Measurements from ENCODE around the gene HMGB3.
"Not testable (repeated sequence)": the region's sequence is repeated elsewhere in the genome, so short reads cannot be mapped to it uniquely, and the experiment has no call there.

The HMGB3 gene

DNA sequence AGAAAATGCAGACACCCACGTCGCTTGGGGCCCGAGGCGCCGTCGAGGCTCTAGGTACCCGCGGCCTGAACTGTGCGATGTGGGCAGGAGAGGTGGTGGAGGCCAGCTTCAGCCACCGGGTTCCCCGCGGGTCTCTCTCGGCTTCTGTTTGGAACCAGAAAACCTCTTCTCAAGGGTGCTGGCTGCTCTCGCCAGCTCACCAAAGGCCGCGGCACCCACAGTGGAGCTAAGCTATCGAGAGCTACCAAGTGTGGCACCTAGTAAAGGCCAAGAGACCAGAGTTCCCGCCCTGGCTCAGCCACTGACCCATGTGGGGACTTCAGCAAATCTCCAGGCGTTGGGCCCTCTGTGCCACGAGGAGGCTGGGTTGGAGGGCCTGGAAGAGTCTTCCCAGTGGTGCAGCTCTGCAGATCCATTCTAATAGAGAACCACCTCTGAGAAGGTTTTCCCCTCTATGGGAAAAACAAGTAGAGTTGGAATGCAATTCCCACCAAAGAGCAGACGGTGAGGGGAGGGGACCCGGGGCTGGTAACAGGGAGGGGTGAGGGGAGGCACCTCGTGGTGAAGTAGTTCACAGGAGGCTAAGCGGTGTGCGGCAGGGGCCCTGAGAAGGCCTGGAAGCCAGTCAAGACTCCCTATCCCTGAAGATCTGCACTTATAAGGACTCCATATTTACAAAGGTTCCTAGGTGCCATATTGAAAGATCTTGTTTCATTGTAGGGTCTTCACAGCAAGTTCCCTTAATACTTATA is 5.5 kb upstream of the HMGB3 start:
- DNase-seq (ENCODE audit: low spot score) = no peak

DNA sequence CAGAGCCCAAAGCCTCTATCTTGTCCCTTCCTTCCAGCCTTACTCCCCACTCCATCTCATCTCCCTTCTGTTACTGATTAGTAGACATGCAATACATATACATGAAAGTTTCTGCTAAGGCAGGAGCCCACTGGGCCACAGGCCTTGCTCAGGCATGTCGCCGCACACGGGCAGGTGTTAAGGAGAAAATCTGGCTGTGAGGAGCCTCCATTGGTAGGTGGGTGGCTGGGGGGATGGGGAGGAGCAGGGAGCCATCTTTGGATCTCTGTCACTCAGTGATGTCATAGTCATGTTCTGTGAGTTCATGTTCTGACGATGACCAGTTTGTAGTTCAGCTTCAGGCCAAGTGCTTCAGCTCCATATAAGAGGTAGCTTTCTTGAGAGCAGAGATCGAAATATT is 2.9 kb upstream of the HMGB3 start:
- DNase-seq (ENCODE audit: low spot score) = no peak

DNA sequence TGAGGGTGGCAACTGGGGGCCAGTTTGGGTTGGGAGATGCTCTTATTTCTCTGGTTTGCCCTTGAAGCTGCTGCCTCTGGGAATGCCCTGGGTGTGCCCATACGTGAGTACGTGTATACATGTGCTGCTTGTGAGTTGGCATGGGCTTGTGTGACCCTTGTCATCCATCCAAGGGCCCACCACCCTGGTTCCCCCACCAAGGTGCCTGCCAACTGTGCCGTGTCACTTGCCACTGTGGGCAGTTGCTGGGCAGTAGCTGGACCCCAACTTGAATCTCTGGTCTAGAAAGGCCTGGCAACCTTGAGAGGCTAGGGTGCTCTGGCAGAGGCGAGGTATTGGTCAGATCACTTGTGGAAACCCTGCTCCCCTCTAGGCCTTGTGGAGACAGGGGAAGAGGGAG is 2.4 kb upstream of the HMGB3 start:
- no peak for DNase-seq (ENCODE audit: low spot score)

GRCh38 chrX:150982235-150982787 is 824 bp upstream of the HMGB3 start:
- DNase-seq (ENCODE audit: low spot score) = no peak

GRCh38 chrX:150983521-150984168 is 510 bp downstream of the HMGB3 start:
- no peak for DNase-seq (ENCODE audit: low spot score)

- no peak for DNase-seq (ENCODE audit: low spot score)
Observed at GRCh38 chrX:150984169-150984824, 1.2 kb downstream of the HMGB3 start.

DNA sequence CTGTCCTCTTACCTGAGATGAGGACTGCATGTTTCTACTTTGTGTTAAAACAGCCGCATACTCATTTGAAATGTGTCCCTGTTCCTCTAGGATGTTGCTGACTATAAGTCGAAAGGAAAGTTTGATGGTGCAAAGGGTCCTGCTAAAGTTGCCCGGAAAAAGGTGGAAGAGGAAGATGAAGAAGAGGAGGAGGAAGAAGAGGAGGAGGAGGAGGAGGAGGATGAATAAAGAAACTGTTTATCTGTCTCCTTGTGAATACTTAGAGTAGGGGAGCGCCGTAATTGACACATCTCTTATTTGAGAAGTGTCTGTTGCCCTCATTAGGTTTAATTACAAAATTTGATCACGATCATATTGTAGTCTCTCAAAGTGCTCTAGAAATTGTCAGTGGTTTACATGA is 4.6 kb downstream of the HMGB3 start:
- DNase-seq (ENCODE audit: low spot score) = not testable (repeated sequence)

DNA sequence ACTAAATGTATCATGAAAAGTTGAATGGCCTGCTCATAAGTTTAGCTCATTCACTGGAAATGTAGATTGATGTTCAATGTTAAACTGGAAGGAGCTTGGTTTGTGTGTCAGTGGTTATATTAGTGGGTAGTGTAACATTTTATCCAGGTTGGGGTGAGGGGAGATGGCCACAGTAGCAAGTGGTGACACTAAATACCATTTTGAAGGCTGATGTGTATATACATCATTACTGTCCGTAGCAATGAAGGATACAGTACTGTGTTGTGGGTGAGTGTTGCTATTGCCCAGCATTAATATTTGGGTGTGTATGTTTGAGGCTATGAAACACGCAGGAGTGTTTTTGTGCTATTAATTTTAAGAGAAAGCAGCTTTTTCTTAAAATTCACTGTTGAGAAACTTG is 6.3 kb downstream of the HMGB3 start:
- no peak for DNase-seq (ENCODE audit: low spot score)

GRCh38 chrX:150990910-150991309 is 7.8 kb downstream of the HMGB3 start:
- no peak for DNase-seq (ENCODE audit: low spot score)

- DNase-seq (ENCODE audit: low spot score) = no peak
Observed at GRCh38 chrX:151000861-151001331, 17.8 kb downstream of the HMGB3 start.

DNA sequence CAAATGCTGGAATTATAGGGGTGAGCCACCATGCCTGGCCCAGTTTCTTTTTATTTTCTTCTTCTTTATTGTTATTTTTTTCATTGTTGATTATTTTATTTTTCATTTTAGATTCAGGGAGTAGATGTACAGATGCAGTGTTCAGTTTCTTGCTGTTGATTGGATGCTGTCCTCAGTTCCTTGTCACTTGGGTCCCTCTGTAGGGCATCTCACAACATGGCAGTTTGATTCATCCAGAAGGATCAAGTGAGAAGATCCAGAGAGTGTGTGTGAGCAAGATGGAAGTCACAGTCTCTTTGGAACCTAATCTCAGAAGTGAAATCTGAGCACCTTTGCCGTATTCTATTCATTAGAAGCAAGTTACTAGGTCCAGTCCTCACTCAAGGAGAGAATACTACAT is 20.9 kb downstream of the HMGB3 start:
- DNase-seq (ENCODE audit: low spot score) = no peak

DNA sequence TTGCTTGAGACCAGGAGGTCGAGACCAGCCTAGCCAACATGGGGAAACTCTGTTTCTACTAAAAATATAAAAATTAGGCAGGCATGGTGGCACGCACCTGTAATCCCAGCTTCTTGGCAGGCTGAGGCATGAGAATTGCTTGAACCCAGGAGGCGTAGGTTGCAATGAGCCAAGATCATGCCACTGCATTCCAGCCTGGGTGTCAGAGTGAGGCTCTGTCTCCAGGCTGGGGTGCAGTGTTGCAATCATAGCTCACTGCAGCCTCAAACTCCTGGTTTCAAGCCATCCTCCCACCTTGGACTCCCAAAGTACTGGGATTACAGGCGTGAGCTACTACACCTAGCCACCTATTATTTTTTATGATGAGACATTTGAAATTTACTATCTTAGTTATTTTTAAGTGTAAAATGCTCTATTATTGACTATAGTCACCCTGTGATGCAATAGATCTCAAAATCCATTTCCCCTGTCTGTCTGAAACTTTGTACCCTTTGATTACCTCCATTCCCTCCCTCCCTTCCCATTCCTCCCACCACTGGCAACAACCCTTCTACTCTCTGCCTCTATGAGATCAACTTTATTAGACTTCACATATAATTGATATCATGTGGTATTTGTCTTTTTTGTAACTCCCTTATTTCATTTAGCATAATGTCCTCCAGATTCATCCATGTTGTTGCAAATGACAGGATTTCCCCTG is 23.4 kb downstream of the HMGB3 start:
- DNase-seq (ENCODE audit: low spot score) = no peak

DNA sequence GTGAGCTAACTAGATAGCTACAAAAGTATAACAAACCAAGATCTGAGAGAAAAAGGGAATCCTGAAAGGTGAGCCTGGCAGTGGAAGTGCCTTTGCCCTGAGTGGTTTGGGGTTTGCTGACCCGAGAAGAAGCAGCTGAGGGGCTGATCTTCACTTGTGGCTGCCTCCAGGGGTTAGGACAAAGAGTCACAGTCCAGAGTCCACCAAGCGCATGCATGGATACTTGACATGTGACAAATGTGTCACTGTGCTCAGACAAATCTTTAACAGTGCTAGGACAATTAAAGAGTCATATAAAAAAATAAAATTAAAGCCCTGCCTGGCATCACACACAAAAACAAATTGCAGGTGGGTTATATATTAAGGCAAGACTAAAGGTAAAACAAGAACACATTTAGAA is 26.4 kb downstream of the HMGB3 start:
- no peak for DNase-seq (ENCODE audit: low spot score)

DNA sequence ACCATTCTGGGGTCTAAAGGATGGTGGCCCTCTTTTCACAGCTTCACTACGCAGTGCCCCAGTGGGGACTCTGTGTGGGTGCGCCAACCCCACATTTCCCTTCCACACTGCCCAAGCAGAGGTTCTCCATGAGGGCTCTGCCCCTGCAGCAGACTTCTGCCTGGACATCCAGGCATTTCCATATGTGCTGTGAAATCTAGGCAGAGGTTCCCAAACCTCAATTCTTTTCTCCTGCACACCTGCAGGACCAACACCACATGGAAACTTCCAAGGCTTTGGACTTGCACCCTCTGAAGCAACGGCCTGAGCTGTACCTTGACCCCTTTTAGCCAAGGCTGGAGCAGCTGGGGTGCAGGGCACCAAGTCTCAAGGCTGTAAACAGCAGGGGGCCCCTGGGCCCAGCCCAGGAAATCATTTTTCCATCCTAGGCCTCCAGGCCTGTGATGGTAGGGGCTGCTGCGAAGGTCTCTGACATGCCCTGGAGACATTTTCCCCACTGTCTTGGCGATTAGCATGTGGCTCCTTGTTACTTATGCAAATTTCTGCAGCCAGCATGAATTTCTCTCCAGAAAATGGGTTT is 30.1 kb downstream of the HMGB3 start:
- no peak for DNase-seq (ENCODE audit: low spot score)

- no peak for DNase-seq (ENCODE audit: low spot score)
Observed at GRCh38 chrX:151015684-151016083, 32.5 kb downstream of the HMGB3 start.

DNA sequence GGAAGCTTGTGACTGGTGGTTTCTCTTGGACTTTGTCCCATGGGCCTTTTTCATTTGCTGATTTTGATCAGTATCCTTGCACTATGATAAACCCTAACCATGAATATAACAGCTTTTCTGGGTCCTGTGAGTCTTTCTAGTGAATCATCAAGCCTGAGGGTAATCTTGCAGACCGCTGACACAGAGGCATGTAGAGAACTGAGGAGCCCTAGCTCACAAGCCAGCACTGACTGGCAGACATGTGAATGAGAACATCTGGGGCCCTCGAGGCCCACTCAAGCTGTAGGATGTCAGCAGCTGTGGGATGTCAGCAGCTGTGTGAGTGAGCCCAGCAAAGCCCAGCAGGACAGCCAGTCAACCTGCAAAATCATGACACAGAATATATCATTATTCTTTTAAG is 36.7 kb downstream of the HMGB3 start:
- no peak for DNase-seq (ENCODE audit: low spot score)

GRCh38 chrX:151030845-151031244 is 47.7 kb downstream of the HMGB3 start:
- DNase-seq (ENCODE audit: low spot score) = no peak

DNA sequence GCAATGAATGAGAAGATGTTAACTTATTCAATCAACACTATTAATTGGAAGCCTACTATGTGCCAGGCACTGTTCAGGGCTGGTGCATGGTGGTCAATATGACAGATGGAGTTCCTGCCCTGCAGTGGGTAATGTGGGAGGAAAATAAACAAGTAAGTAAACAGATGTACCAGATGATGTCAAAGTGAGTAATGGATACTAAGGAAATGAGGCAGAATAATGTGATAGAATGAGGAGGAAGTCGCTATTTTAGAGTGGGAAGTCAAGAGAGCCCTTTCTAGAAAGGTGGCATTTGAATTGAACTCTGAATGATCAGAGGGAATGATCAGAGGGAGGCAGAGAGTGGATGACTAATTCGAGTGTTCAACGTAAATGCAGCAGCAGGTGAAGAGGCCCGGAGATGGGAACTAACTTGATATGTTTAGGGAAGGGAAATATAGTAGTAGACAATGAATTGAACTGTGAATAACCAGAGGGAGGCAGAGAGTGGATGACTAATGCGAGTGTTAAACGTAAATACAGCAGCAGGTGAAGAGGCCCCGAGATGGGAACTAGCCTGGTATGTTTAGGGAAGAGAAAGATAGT is 48.3 kb downstream of the HMGB3 start:
- DNase-seq (ENCODE audit: low spot score) = no peak

DNA sequence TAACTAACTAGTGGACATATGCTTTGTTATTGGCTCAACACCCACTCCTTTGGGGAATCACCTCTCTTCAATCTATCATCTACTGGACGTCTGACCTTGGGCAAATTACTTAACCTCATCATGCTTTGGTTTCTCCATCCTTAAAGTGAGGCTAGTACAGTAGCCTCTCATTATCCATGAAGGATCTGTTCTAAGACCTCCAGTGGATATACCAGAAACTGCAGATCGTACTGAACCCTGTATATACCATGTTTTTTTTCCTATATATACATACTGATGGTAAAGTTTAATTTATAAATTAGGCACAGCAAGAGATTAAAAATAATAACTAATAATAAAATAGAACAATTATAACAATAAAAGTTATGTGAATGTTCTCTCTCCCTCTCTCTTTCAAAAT is 56.2 kb downstream of the HMGB3 start:
- no peak for DNase-seq (ENCODE audit: low spot score)
